Measurements from ENCODE around the gene MACROD1.

- TF ChIP-seq POLR2A (IDR thresholded peaks at IDR 0.05) (no peak), CTCF (IDR thresholded peaks at IDR 0.05 in 8 of 11, conservative IDR thresholded peaks at IDR 0.05 in 3 of 11) (no peak), POLR2AphosphoS5 (IDR thresholded peaks at IDR 0.05) (no peak)
Measured at GRCh38 chr11:64088162-64089026, 77.5 kb downstream of the MACROD1 start.

All from spleen (tissue), 7 donors.